Coronary artery (tissue), 2 donors: Measurements from ENCODE around the gene ANKS1B.

Experiments used
- DNase-seq: peaks from one replicate; pipeline ENCODE4 v3.0.0-alpha.2; 2017; ENCODE audit warnings: low spot score
- H3K27ac ChIP-seq, 2 donors: fragments of 200-600 bp; sonication (generic); one replicate each; pipeline ENCODE4 v1.5.1; 2016 to 2019
- H3K4me3 ChIP-seq: fragments of 200-600 bp; sonication (generic); 2 replicates; pipeline ENCODE4 v1.5.1; 2016; ENCODE audit warnings: mild to moderate bottlenecking, moderate library complexity
- CTCF ChIP-seq: fragments of 200-600 bp; sonication (generic); IDR thresholded peaks from one replicate; pipeline ENCODE4 v1.5.1; 2019; ENCODE audit warnings: antibody characterized with exemption

Gene ANKS1B

GRCh38 chr12:98863167-98863566 is 1121.6 kb downstream of the ANKS1B start:
- TF ChIP-seq CTCF = no peak
- H3K4me3 ChIP-seq = no peak overlapping the region
- H3K27ac ChIP-seq = no peak overlapping the region
- no peak for DNase-seq

- H3K27ac ChIP-seq = no peak overlapping the region
- no peak for DNase-seq
- TF ChIP-seq CTCF = no peak
These were observed 1123.5 kb downstream of the ANKS1B start for GRCh38 chr12:98861251-98861650.

GRCh38 chr12:98856897-98857540 is 1127.7 kb downstream of the ANKS1B start:
- H3K4me3 ChIP-seq = no peak overlapping the region
- H3K27ac ChIP-seq = no peak overlapping the region
- no peak for TF ChIP-seq CTCF
- no peak for DNase-seq

More at GRCh38 chr12:98861251-98861650, 1123.5 kb downstream of the ANKS1B start:
- no peak overlapping the region for H3K4me3 ChIP-seq

- no peak for DNase-seq
- no peak for TF ChIP-seq CTCF
- Histone ChIP-seq H3K27ac (no peak overlapping the region), H3K4me3 (no peak overlapping the region)
These were observed 1132.6 kb downstream of the ANKS1B start for GRCh38 chr12:98852181-98852580.

GRCh38 chr12:98847242-98847641 is 1137.5 kb downstream of the ANKS1B start:
- TF ChIP-seq CTCF = no peak
- H3K4me3 ChIP-seq = no peak overlapping the region
- no peak overlapping the region for H3K27ac ChIP-seq
- no peak for DNase-seq

- TF ChIP-seq CTCF = no peak
- no peak for DNase-seq
- H3K4me3 ChIP-seq = no peak overlapping the region
- H3K27ac ChIP-seq = no peak overlapping the region
These were observed 1138.8 kb downstream of the ANKS1B start for GRCh38 chr12:98845957-98846356.

- no peak for TF ChIP-seq CTCF
- Histone ChIP-seq H3K27ac (no peak overlapping the region), H3K4me3 (no peak overlapping the region)
- DNase-seq = no peak
These were observed 1144.4 kb downstream of the ANKS1B start for GRCh38 chr12:98840325-98840724.
